MM.1S (cell line): ENCODE data around the gene LHFPL5.

Experiments used
- DNase-seq: peaks from one replicate; pipeline ENCODE4 v3.0.0-alpha.2; 2015
- H2AFZ ChIP-seq: fragments of 300-600 bp; sonication (generic); 2 replicates; pipeline ENCODE4 v1.6.0; 2016; ENCODE audit warnings: antibody characterized with exemption, low read length
- H3F3A ChIP-seq: fragments of 300-600 bp; sonication (generic); 2 replicates; pipeline ENCODE4 v1.6.1; 2016; ENCODE audit warnings: mild to moderate bottlenecking, antibody characterized with exemption, low read length, moderate library complexity, mixed read lengths; ENCODE audit not compliant: insufficient read depth
- H3K27ac ChIP-seq: fragments of 300-600 bp; sonication (generic); 2 replicates; pipeline ENCODE4 v1.5.1; 2016; ENCODE audit warnings: mild to moderate bottlenecking, low read length
- H3K27me3 ChIP-seq: fragments of 300-600 bp; sonication (generic); replicated peaks from 2 replicates; pipeline ENCODE4 v1.6.0; 2016; ENCODE audit warnings: low read length; ENCODE audit not compliant: insufficient read depth
- H3K36me3 ChIP-seq: fragments of 300-600 bp; sonication (generic); replicated peaks from 2 replicates; pipeline ENCODE4 v1.6.1; 2016; ENCODE audit warnings: mild to moderate bottlenecking, low read length, mixed read lengths; ENCODE audit not compliant: insufficient read depth
- H3K4me1 ChIP-seq: fragments of 300-600 bp; sonication (generic); 2 replicates; pipeline ENCODE4 v1.6.1; 2016; ENCODE audit warnings: low read length, mixed read lengths
- H3K4me2 ChIP-seq: fragments of 300-600 bp; sonication (generic); 2 replicates; pipeline ENCODE4 v1.6.0; 2016; ENCODE audit warnings: low read depth, low read length
- H3K4me3 ChIP-seq: fragments of 300-600 bp; sonication (generic); 2 replicates; pipeline ENCODE4 v1.5.1; 2016; ENCODE audit warnings: low read length, mixed read lengths
- H3K79me2 ChIP-seq: fragments of 300-600 bp; sonication (generic); 2 replicates; pipeline ENCODE4 v1.6.1; 2016; ENCODE audit warnings: mixed run types, low read length, mixed read lengths
- H3K9ac ChIP-seq: fragments of 300-600 bp; sonication (generic); 2 replicates; pipeline ENCODE4 v1.6.1; 2016; ENCODE audit warnings: low read length, mixed read lengths
- H3K9me2 ChIP-seq: fragments of 300-600 bp; sonication (generic); replicated peaks from 2 replicates; pipeline ENCODE4 v1.6.1; 2016; ENCODE audit warnings: mild to moderate bottlenecking, low read length, mixed read lengths; ENCODE audit not compliant: insufficient read depth
- H3K9me3 ChIP-seq: fragments of 300-600 bp; sonication (generic); replicated peaks from 2 replicates; pipeline ENCODE4 v1.6.1; 2016; ENCODE audit warnings: mild to moderate bottlenecking, low read length, mixed read lengths; ENCODE audit not compliant: insufficient read depth
- H4K20me1 ChIP-seq: fragments of 300-600 bp; sonication (generic); 2 replicates; pipeline ENCODE4 v1.6.1; 2016; ENCODE audit warnings: mild to moderate bottlenecking, low read length, moderate library complexity, mixed read lengths; ENCODE audit not compliant: insufficient read depth
- CTCF ChIP-seq: fragments of 300-600 bp; sonication (generic); IDR thresholded peaks from 2 replicates; pipeline ENCODE4 v1.5.1; 2016; ENCODE audit warnings: antibody characterized with exemption, low read length, mixed read lengths
- EZH2 ChIP-seq: fragments of 300-600 bp; sonication (generic); optimal IDR thresholded peaks from 2 replicates; pipeline ENCODE3; 2017; ENCODE audit warnings: low read depth, mild to moderate bottlenecking, antibody characterized with exemption, low read length, mixed read lengths
- EZH2phosphoT487 ChIP-seq: fragments of 300-600 bp; sonication (generic); IDR thresholded peaks from 2 replicates; pipeline ENCODE4 v1.6.1; 2018; ENCODE audit warnings: antibody characterized with exemption, low read length

Gene LHFPL5

GRCh38 chr6:35795453-35796071, 9.6 kb upstream of the LHFPL5 start:
- no peak for DNase-seq
- Histone ChIP-seq H2AFZ (no peak overlapping the region), H4K20me1 (no peaks in the 10 kb centered on the region), H3K9me2 (no peaks in the 10 kb centered on the region), H3K27me3 (no peaks in the 10 kb centered on the region), H3K4me3 (no peak overlapping the region), H3K9me3 (no peaks in the 10 kb centered on the region), H3K79me2 (no peaks in the 10 kb centered on the region), H3K27ac (no peak overlapping the region), H3K36me3 (no peaks in the 10 kb centered on the region), H3K4me2 (no peak overlapping the region), H3F3A (no peaks in the 10 kb centered on the region), H3K4me1 (no peaks in the 10 kb centered on the region), H3K9ac (no peak overlapping the region)
- TF ChIP-seq CTCF (no peak), EZH2 (no peak), EZH2phosphoT487 (no peak)

GRCh38 chr6:35796236-35796635, 8.9 kb upstream of the LHFPL5 start:
- Histone ChIP-seq H3F3A (no peaks in the 10 kb centered on the region), H3K27me3 (no peaks in the 10 kb centered on the region), H3K4me1 (no peaks in the 10 kb centered on the region), H3K9ac (no peak overlapping the region), H3K4me2 (no peak overlapping the region), H3K4me3 (no peak overlapping the region), H4K20me1 (no peaks in the 10 kb centered on the region), H3K9me2 (no peaks in the 10 kb centered on the region), H2AFZ (no peak overlapping the region), H3K27ac (no peak overlapping the region), H3K9me3 (no peaks in the 10 kb centered on the region), H3K36me3 (no peaks in the 10 kb centered on the region), H3K79me2 (no peaks in the 10 kb centered on the region)
- no peak for TF ChIP-seq EZH2phosphoT487
- no peak for TF ChIP-seq EZH2
- TF ChIP-seq CTCF, result no peak
- DNase-seq, result no peak

- no peak overlapping the region for H2AFZ ChIP-seq
- no peak for DNase-seq
- no peak overlapping the region for H3K4me3 ChIP-seq
- no peak overlapping the region for H3K4me2 ChIP-seq
- no peaks in the 10 kb centered on the region for H3F3A ChIP-seq
- no peaks in the 10 kb centered on the region for H3K36me3 ChIP-seq
- H3K27ac ChIP-seq, result no peak overlapping the region
- H3K9me2 ChIP-seq, result no peaks in the 10 kb centered on the region
- no peaks in the 10 kb centered on the region for H3K9me3 ChIP-seq
- H3K79me2 ChIP-seq, result no peaks in the 10 kb centered on the region
- no peak overlapping the region for H3K9ac ChIP-seq
- TF ChIP-seq EZH2 (no peak), CTCF (no peak), EZH2phosphoT487 (no peak)
- H4K20me1 ChIP-seq, result no peaks in the 10 kb centered on the region
- H3K27me3 ChIP-seq, result no peaks in the 10 kb centered on the region
- H3K4me1 ChIP-seq, result no peaks in the 10 kb centered on the region
These were observed 7.2 kb upstream of the LHFPL5 start for GRCh38 chr6:35797837-35798526.
